ENCODE data around the gene CLSTN1. TPM values are rescaled to one million over a fixed set of nuclear protein-coding genes. Genes with fewer than 3 reads are reported as not detected.

The CLSTN1 gene
- total RNA-seq, 1 experiment from 2014 or later, result 144 TPM

GRCh38 chr1:9711466-9712020 lies 112.2 kb downstream of the CLSTN1 start:
- DNase-seq (ENCODE audit: low read depth), result no peak
- in situ Hi-C loops (cut with HindIII; ENCODE audit: low pct_unique_long_range_greater_than_20kb, low sequenced_read_pairs), result no loop called here

DNA sequence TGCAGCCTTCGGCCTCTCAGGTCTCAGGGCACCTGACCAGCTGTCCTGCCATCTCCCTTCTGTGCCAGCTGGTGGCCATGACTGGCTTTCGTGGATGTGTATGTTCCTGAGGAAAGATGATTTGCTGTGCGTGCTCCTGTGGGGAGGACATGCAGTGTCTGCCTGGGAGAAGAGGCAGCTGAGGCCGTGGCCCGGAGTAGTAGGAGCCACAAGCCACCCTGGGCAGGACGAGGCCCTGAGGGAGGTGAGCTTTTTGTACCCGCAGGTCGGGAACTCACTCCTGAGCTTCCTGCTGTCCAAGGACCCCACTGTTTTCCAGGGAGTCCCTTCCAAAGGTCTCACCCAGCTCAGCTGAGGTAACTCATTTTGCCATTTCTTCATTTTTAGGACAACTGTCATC lies 113.7 kb downstream of the CLSTN1 start:
- DNase-seq (ENCODE audit: low read depth), result no peak
- in situ Hi-C loops (cut with HindIII; ENCODE audit: low pct_unique_long_range_greater_than_20kb, low sequenced_read_pairs), result no loop called here

- no peak for DNase-seq (ENCODE audit: low read depth)
- in situ Hi-C loops (cut with HindIII; ENCODE audit: low pct_unique_long_range_greater_than_20kb, low sequenced_read_pairs), result no loop called here
Measured at GRCh38 chr1:9706178-9706577, 117.6 kb downstream of the CLSTN1 start.

GRCh38 chr1:9705337-9706093 lies 118.2 kb downstream of the CLSTN1 start:
- in situ Hi-C loops (cut with HindIII; ENCODE audit: low pct_unique_long_range_greater_than_20kb, low sequenced_read_pairs), result no loop called here
- DNase-seq (ENCODE audit: low read depth), result no peak

DNA sequence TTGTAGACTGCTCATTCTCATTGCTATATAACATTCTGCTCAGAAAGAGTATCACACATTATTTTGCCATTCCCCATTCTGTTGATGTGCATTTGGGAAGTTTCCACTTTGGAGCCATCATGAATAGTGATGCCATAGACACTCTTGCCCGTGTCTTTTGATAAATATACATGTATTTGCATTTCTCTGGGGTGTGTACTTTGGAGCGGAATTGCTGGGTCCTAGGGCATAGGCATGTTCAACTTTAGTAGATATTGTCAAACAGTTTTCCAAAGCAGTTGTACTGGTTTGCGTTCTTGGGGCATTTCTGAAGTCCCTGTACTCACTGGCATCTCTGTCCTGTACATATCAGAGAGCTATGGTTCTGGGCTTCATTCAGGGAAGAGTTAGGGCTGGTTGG lies 120.1 kb downstream of the CLSTN1 start:
- no peak for DNase-seq (ENCODE audit: low read depth)
- in situ Hi-C loops (cut with HindIII; ENCODE audit: low pct_unique_long_range_greater_than_20kb, low sequenced_read_pairs), result no loop called here

DNA sequence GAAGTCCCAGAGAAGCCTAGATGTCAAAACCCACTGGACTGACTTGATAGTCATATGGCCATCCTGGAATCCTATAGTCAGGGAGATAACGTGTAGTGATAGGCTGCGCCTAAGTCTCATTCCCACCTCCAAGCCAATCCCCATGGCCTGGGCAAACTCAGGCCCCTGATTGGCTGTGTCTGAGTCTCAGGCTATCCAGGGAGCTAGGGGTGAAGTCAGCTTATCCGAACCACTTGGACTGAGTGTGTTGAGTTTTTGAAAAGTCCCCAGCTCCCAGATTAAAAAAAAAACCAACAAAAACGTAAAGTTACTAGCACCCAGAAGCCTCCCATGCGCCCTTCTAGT lies 120.6 kb downstream of the CLSTN1 start:
- no peak for DNase-seq (ENCODE audit: low read depth)
- in situ Hi-C loops (cut with HindIII; ENCODE audit: low pct_unique_long_range_greater_than_20kb, low sequenced_read_pairs), result no loop called here

GRCh38 chr1:9701665-9702064 lies 122.1 kb downstream of the CLSTN1 start:
- in situ Hi-C loops (cut with HindIII; ENCODE audit: low pct_unique_long_range_greater_than_20kb, low sequenced_read_pairs), result no loop called here
- DNase-seq (ENCODE audit: low read depth), result no peak

- peak; percentile 68 for DNase-seq (ENCODE audit: low read depth)
Measured at GRCh38 chr1:9700340-9700739, 123.4 kb downstream of the CLSTN1 start.

GRCh38 chr1:9699361-9699760 lies 124.4 kb downstream of the CLSTN1 start:
- in situ Hi-C loops (cut with HindIII; ENCODE audit: low pct_unique_long_range_greater_than_20kb, low sequenced_read_pairs), result no loop called here
- peak; percentile 27 for DNase-seq (ENCODE audit: low read depth)

More at GRCh38 chr1:9700340-9700739, 123.4 kb downstream of the CLSTN1 start:
- in situ Hi-C loops (cut with HindIII; ENCODE audit: low pct_unique_long_range_greater_than_20kb, low sequenced_read_pairs), result no loop called here

- in situ Hi-C loops (cut with HindIII; ENCODE audit: low pct_unique_long_range_greater_than_20kb, low sequenced_read_pairs), result no loop called here
- no peak for DNase-seq (ENCODE audit: low read depth)
Measured at GRCh38 chr1:9696793-9697192, 127.0 kb downstream of the CLSTN1 start.

GRCh38 chr1:9691691-9692090 lies 132.1 kb downstream of the CLSTN1 start:
- in situ Hi-C loops (cut with HindIII; ENCODE audit: low pct_unique_long_range_greater_than_20kb, low sequenced_read_pairs), result no loop called here
- peak; percentile 19 for DNase-seq (ENCODE audit: low read depth)

DNA sequence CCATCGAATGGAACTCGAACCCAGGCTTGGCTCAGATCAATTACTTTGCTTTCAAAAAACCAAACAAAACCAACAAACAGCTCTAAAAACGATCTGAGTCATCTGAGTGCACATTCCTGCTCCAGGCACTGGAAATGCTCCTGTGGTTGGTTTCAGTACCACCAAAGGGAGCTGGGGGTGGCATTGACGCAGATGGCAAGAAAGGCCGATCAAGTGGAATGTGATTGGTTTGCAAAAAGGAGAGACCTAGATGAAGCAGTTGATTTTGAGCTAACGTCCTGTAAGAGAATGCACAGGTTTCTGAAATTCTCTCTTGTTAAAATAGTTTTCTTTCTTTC lies 132.7 kb downstream of the CLSTN1 start:
- in situ Hi-C loops (cut with HindIII; ENCODE audit: low pct_unique_long_range_greater_than_20kb, low sequenced_read_pairs), result no loop called here
- no peak for DNase-seq (ENCODE audit: low read depth)

GRCh38 chr1:9690440-9691107 lies 133.2 kb downstream of the CLSTN1 start:
- DNase-seq (ENCODE audit: low read depth), result no peak
- in situ Hi-C loops (cut with HindIII; ENCODE audit: low pct_unique_long_range_greater_than_20kb, low sequenced_read_pairs), result no loop called here

DNA sequence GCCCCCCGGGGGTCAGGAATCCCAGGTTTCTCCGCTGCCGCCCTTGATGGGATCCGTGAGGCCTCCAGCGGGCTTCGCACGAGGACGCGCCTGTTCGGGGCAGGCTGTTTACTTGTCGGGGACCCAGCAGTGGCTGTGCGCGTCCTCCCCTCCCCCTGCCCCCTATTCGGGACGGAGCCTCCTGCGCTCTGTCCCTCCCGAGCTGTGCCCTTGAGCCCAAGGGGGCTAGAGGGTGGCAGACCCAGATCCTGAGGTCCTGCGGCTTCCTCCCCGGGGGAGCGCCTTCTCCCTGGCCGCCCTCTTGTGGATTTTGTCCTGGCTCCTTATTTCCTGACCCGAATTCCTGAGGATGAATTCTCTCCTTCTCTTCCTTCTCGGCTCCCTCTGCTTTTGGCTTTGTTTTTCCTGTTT lies 133.8 kb downstream of the CLSTN1 start:
- peak; percentile 35 for DNase-seq (ENCODE audit: low read depth)
- in situ Hi-C loops (cut with HindIII; ENCODE audit: low pct_unique_long_range_greater_than_20kb, low sequenced_read_pairs), result no loop called here

DNA sequence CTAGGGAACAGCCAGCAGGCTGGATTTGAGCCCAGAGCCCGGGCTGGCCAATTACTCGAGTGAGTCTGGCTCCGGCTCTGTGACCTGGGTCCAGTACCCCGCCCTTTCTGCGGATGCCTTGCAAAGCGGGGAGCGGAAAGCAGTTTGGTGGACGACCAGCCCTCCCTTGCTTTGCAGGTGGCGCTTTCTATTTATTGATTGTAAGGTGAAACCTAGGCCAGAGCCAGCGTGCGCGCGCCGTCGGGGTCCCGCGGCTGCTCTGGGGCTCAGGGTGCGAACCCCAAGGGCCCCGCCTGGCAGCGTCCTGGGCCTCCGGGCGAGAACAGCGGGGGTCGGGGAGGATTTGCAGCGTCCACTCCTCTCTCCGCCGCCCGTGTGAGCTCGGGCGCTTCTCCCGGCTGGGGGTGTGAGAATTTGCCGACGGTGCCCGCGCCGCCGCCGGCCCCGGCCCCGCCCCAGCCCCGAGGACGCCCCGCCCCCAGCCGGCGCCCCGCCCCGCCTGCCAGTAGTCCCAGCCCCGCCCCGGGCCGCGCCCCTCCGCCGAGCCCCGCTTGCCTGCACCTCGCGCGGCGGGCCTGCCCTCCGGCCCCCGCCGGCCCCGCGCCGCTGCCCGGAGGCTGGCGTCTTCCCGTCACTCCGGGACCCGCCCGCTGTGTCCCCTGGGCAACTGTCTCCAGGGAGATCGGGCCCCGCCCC lies 134.6 kb downstream of the CLSTN1 start:
- peak; percentile 70 for DNase-seq (ENCODE audit: low read depth)
- in situ Hi-C loops (cut with HindIII; ENCODE audit: low pct_unique_long_range_greater_than_20kb, low sequenced_read_pairs), result no loop called here

- no peak for DNase-seq (ENCODE audit: low read depth)
Measured at GRCh38 chr1:9688599-9688998, 135.2 kb downstream of the CLSTN1 start.

GRCh38 chr1:9687874-9688582 lies 135.7 kb downstream of the CLSTN1 start:
- in situ Hi-C loops (cut with HindIII; ENCODE audit: low pct_unique_long_range_greater_than_20kb, low sequenced_read_pairs), result no loop called here
- no peak for DNase-seq (ENCODE audit: low read depth)

More at GRCh38 chr1:9688599-9688998, 135.2 kb downstream of the CLSTN1 start:
- in situ Hi-C loops (cut with HindIII; ENCODE audit: low pct_unique_long_range_greater_than_20kb, low sequenced_read_pairs), result no loop called here

DNA sequence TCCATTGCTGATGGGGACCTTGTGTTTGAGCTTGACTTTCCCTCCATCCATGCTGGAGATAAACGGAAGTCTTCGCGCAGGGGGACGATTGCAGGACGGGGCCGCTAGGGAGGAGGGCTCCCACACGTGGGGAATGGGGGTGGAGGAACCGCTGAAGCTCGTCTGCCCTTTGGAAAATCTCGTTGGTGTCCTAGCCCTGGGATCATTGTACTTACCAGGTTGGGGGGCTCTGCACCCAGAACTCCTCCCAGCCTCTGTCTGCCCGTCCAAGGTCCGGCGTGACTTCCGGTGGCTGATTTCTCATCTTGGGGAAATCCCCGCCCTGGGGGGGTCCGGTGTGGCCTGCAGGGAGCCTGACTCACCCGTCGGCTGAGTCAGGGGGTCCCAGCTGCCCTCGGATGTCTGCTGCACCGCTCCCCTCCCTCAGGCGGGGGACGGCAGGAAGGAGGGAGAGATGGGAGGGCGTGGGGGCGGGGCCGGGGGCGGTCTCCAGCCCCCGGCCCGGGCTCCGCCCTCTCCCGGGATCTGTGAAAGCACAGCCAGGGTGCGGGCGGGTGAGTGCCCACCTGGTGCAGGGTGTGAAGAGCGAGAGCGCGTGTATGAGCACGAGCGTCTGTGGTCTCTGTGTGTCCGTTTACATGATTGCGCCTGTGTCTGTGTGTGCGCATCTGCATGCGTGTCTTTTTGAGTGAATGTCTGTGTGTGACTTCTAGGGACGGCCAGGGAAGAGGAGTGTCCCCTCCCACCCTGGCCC lies 136.5 kb downstream of the CLSTN1 start:
- DNase-seq (ENCODE audit: low read depth), result peak; percentile 81
- in situ Hi-C loops (cut with HindIII; ENCODE audit: low pct_unique_long_range_greater_than_20kb, low sequenced_read_pairs), result no loop called here

Data from Caki2 (cell line).